K562 (cell line): ENCODE measurements around the gene KLK1. TPM values are rescaled to one million over a fixed set of nuclear protein-coding genes. Genes with fewer than 3 reads are reported as not detected.

Experiments
- ARID2 ChIP-seq: fragments of 450-650 bp; IDR thresholded peaks from 2 replicates; pipeline ENCODE4 v1.6.1; 2017; ENCODE audit warnings: antibody characterized with exemption, mild to moderate bottlenecking
- BCL6 ChIP-seq: fragments of 250-450 bp; sonication (Bioruptor Pico); IDR thresholded peaks from 2 replicates; pipeline ENCODE4 v1.4.0; 2020
- ERF ChIP-seq: fragments of 450-650 bp; formaldehyde crosslinking; IDR thresholded peaks from 2 replicates; pipeline ENCODE4 v1.4.0; 2020; ENCODE audit warnings: mild to moderate bottlenecking, mixed read lengths
- ETS2 ChIP-seq: IDR thresholded peaks from 2 replicates; pipeline ENCODE4 v1.6.1; 2016; ENCODE audit warnings: borderline replicate concordance, missing genetic modification characterization, mild to moderate bottlenecking, moderate library complexity, missing compliant biosample characterization; ENCODE audit not compliant: poor library complexity, severe bottlenecking
- GABPA ChIP-seq: fragments of 200-800 bp; sonication (Bioruptor generic); conservative IDR thresholded peaks from 2 replicates; pipeline ENCODE4 v1.6.1; 2016; ENCODE audit warnings: low read depth, missing genetic modification characterization, missing compliant biosample characterization
- KLF10 ChIP-seq: fragments of 250-450 bp; sonication (Bioruptor Pico); IDR thresholded peaks from 2 replicates; pipeline ENCODE4 v1.6.1; 2021; ENCODE audit warnings: matching md5 sums
- MCM3 ChIP-seq: fragments of 450-650 bp; IDR thresholded peaks from 2 replicates; pipeline ENCODE4 v1.6.1; 2016
- MCM5 ChIP-seq: fragments of 450-650 bp; IDR thresholded peaks from 2 replicates; pipeline ENCODE4 v1.6.1; 2016; ENCODE audit warnings: low read depth
- MTA2 ChIP-seq: fragments of 450-650 bp; IDR thresholded peaks from 2 replicates; pipeline ENCODE4 v1.6.1; 2016; ENCODE audit warnings: low read depth
- SMAD2 ChIP-seq: fragments of 150-350 bp; IDR thresholded peaks from 2 replicates; pipeline ENCODE4 v1.6.1; 2014; ENCODE audit warnings: low read depth, mild to moderate bottlenecking, low read length
- SMC3 ChIP-seq: conservative IDR thresholded peaks from 2 replicates; pipeline ENCODE4 v1.6.1; 2011; ENCODE audit warnings: low read depth, low read length, improper control_type of control experiment; ENCODE audit not compliant: insufficient read depth
- SPI1 ChIP-seq: IDR thresholded peaks from 2 replicates; pipeline ENCODE4 v1.6.1; 2011; ENCODE audit warnings: low read depth, low read length, control low read depth, borderline replicate concordance
- STAT5A ChIP-seq: IDR thresholded peaks from 2 replicates; pipeline ENCODE4 v1.6.1; 2012; ENCODE audit warnings: low read length, inconsistent platforms, borderline replicate concordance
- TEAD2 ChIP-seq: fragments of 450-650 bp; IDR thresholded peaks from 2 replicates; pipeline ENCODE4 v1.6.1; 2016; ENCODE audit warnings: missing genetic modification characterization, control low read depth, missing compliant biosample characterization
- ZFP1 ChIP-seq: fragments of 450-650 bp; formaldehyde crosslinking; IDR thresholded peaks from 2 replicates; pipeline ENCODE4 v1.4.0; 2020; ENCODE audit warnings: mild to moderate bottlenecking, mixed read lengths
- ZKSCAN1 ChIP-seq: fragments of 150-350 bp; IDR thresholded peaks from 2 replicates; pipeline ENCODE4 v1.6.1; 2016; ENCODE audit warnings: low read depth, low read length
- ZNF12 ChIP-seq: sonication (generic); formaldehyde crosslinking; IDR thresholded peaks from 2 replicates; pipeline ENCODE4 v1.4.0; 2020; ENCODE audit warnings: mild to moderate bottlenecking, missing genetic modification reagents
- ZNF174 ChIP-seq: fragments of 250-450 bp; sonication (Bioruptor Pico); IDR thresholded peaks from 2 replicates; pipeline ENCODE4 v1.4.0; 2020; ENCODE audit warnings: mild to moderate bottlenecking
- ZNF76 ChIP-seq: fragments of 250-450 bp; sonication (Bioruptor Pico); IDR thresholded peaks from 2 replicates; pipeline ENCODE4 v1.4.0; 2020; ENCODE audit warnings: mild to moderate bottlenecking, moderate library complexity, borderline replicate concordance
- ZSCAN29 ChIP-seq: fragments of 450-650 bp; IDR thresholded peaks from 2 replicates; pipeline ENCODE4 v1.6.1; 2017
- polyA plus RNA-seq, 8 experiments: library from polyadenylated mRNA; depleted of rRNA in 4 of 8; stranded (reverse) in 5 of 8; unstranded in 3 of 8; fragments of >200 nt; fragmentation: Nextera tagmentation in 2 of 8; fragmentation: Illumina TruSeq in 1 of 8; extraction: Ambion mirVana in 2 of 8; extraction: Trizol in 1 of 8; gene quantifications; 2 replicates each; pipeline versions ENCODE4 v1.2.1 to v1.2.3, GENCODE V29; 2011 to 2014; ENCODE audit warnings: inconsistent platforms in 1 of 8, missing spikeins in 1 of 8
- total RNA-seq, 7 experiments: library from RNA; depleted of rRNA in 6 of 7; stranded (reverse); fragments of >200 nt in 6 of 7; fragmentation: Illumina TruSeq in 2 of 7; extraction: Trizol in 2 of 7; gene quantifications; 2 replicates each; pipeline versions ENCODE4 v1.2.1 to v1.2.3, GENCODE V29; 2011 to 2021; ENCODE audit warnings: low replicate concordance in 1 of 7
- TF ChIP-seq, protein P1 (sequence below): fragments of 250-450 bp; sonication (Bioruptor Pico); IDR thresholded peaks from 2 replicates; pipeline ENCODE4 v1.4.0; 2020; ENCODE audit warnings: borderline replicate concordance
- TF ChIP-seq, protein P2 (sequence below): fragments of 450-650 bp; IDR thresholded peaks from 2 replicates; pipeline ENCODE4 v1.6.1; 2016; ENCODE audit warnings: borderline replicate concordance
- TF ChIP-seq, protein P3 (sequence below): fragments of 250-450 bp; sonication (Bioruptor Pico); IDR thresholded peaks from 2 replicates; pipeline ENCODE4 v1.5.0; 2021
- TF ChIP-seq, protein P4 (sequence below): fragments of 450-650 bp; IDR thresholded peaks from 2 replicates; pipeline ENCODE4 v1.6.1; 2017; ENCODE audit warnings: mild to moderate bottlenecking, moderate library complexity

Gene KLK1
- total and polyA plus RNA-seq, 9 of the 15 experiments (the other 6 are each of a cell fraction or from before 2014, with no cell fraction given), result 0.87 to 15.4 (median 9.1) TPM

DNA sequence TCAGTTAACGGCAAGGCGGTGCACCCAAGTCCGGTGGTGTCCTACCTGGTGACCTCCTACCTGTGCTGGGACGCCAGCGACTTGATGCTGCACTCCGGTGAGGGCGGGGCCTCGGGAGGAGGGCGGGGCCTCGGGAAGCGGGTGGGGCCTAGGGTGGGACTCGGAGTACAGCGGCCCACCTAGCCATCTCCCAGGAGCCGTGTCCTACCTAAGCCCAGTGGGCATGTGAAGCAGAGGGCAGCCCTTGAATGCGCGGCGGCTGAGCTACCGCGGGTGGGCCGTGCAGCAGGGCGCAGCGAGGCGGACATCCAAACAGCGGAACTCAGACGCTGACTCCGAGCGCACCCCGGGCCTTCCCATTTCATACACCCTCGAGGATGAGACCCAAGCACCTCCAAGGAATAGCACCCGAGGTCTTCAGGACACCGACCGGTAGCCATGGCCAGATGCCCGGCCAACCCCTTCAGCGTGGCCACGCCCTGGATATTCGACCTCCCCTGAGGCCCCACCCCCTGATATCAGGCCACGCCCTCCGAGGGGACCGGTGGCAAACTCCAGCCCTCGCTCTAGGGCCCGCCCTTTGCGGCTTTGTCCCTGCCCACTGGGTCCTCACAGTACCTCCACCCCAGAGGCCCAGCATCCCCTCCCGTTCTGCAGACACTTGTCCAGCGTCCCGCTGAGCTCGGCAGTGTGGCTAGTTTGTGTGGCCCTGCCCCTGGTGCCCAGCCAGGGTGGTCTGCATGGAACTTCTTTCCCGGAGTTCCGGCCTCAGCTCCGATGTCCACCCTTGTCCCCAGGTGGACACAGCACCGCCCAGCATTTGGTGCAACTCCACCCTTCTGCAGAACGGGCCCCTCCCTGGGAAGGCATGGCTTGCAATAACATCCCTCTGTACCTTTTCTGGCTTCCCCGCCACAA is 5.4 kb downstream of the KLK1 start (continued):
- TF ChIP-seq ZNF76 (no peak), ZNF12 (no peak), MTA2 (no peak), MCM3 (no peak), TEAD2 (no peak), ZKSCAN1 (no peak), BCL6 (CRISPR knock-in tag) (no peak), STAT5A (no peak), ARID2 (no peak), GABPA (no peak), ZNF174 (no peak), MCM5 (no peak), ZFP1 (CRISPR knock-in tag) (0 out of 2 replicates have a peak, but pooled peaks have one; percentile 57), ZSCAN29 (no peak), SMC3 (no peak), SMAD2 (no peak), SPI1 (no peak), ERF (CRISPR knock-in tag) (0 out of 2 replicates have a peak, but pooled peaks have one; percentile 61), ETS2 (tag) (no peak), KLF10 (CRISPR knock-in tag) (no peak)
- TF ChIP-seq, protein P1, sequence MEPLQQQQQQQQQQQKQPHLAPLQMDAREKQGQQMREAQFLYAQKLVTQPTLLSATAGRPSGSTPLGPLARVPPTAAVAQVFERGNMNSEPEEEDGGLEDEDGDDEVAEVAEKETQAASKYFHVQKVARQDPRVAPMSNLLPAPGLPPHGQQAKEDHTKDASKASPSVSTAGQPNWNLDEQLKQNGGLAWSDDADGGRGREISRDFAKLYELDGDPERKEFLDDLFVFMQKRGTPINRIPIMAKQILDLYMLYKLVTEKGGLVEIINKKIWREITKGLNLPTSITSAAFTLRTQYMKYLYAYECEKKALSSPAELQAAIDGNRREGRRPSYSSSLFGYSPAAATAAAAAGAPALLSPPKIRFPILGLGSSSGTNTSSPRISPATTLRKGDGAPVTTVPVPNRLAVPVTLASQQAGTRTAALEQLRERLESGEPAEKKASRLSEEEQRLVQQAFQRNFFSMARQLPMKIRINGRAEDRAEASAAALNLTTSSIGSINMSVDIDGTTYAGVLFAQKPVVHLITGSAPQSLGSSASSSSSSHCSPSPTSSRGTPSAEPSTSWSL, result no peak
- TF ChIP-seq, protein P2, sequence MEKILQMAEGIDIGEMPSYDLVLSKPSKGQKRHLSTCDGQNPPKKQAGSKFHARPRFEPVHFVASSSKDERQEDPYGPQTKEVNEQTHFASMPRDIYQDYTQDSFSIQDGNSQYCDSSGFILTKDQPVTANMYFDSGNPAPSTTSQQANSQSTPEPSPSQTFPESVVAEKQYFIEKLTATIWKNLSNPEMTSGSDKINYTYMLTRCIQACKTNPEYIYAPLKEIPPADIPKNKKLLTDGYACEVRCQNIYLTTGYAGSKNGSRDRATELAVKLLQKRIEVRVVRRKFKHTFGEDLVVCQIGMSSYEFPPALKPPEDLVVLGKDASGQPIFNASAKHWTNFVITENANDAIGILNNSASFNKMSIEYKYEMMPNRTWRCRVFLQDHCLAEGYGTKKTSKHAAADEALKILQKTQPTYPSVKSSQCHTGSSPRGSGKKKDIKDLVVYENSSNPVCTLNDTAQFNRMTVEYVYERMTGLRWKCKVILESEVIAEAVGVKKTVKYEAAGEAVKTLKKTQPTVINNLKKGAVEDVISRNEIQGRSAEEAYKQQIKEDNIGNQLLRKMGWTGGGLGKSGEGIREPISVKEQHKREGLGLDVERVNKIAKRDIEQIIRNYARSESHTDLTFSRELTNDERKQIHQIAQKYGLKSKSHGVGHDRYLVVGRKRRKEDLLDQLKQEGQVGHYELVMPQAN, result no peak
- TF ChIP-seq, protein P3, sequence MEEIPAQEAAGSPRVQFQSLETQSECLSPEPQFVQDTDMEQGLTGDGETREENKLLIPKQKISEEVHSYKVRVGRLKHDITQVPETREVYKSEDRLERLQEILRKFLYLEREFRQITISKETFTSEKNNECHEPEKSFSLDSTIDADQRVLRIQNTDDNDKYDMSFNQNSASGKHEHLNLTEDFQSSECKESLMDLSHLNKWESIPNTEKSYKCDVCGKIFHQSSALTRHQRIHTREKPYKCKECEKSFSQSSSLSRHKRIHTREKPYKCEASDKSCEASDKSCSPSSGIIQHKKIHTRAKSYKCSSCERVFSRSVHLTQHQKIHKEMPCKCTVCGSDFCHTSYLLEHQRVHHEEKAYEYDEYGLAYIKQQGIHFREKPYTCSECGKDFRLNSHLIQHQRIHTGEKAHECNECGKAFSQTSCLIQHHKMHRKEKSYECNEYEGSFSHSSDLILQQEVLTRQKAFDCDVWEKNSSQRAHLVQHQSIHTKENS (CRISPR knock-in tag), result no peak
- TF ChIP-seq, protein P4, sequence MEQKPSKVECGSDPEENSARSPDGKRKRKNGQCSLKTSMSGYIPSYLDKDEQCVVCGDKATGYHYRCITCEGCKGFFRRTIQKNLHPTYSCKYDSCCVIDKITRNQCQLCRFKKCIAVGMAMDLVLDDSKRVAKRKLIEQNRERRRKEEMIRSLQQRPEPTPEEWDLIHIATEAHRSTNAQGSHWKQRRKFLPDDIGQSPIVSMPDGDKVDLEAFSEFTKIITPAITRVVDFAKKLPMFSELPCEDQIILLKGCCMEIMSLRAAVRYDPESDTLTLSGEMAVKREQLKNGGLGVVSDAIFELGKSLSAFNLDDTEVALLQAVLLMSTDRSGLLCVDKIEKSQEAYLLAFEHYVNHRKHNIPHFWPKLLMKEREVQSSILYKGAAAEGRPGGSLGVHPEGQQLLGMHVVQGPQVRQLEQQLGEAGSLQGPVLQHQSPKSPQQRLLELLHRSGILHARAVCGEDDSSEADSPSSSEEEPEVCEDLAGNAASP, result no peak
